Measurements from ENCODE around the gene MOB3B. TPM values are rescaled to one million over a fixed set of nuclear protein-coding genes. Genes with fewer than 3 reads are reported as not detected.

Gene MOB3B
- total RNA-seq, 1 donor from 2014 or later, result 1.4 TPM

GRCh38 chr9:27279611-27280010 is 250.0 kb downstream of the MOB3B start:
- Histone ChIP-seq H3K36me3 (ENCODE audit: control insufficient read depth, insufficient read depth, low read length) (no peaks in the 10 kb centered on the region), H3K4me3 (ENCODE audit: low read depth, low read length) (no peak overlapping the region), H3K27me3 (ENCODE audit: control insufficient read depth, insufficient read depth, low read length) (no peaks in the 10 kb centered on the region)
- no peak for TF ChIP-seq CTCF (IDR thresholded peaks at IDR 0.05; ENCODE audit: insufficient read depth, low read length, poor library complexity, severe bottlenecking)
- DNase-seq (ENCODE audit: low read depth), result no peak

GRCh38 chr9:27278374-27278773 is 251.2 kb downstream of the MOB3B start:
- no peak for TF ChIP-seq CTCF (IDR thresholded peaks at IDR 0.05; ENCODE audit: insufficient read depth, low read length, poor library complexity, severe bottlenecking)
- Histone ChIP-seq H3K4me3 (ENCODE audit: low read depth, low read length) (no peak overlapping the region), H3K27me3 (ENCODE audit: control insufficient read depth, insufficient read depth, low read length) (no peaks in the 10 kb centered on the region), H3K36me3 (ENCODE audit: control insufficient read depth, insufficient read depth, low read length) (no peaks in the 10 kb centered on the region)
- DNase-seq (ENCODE audit: low read depth), result no peak

- no peak for DNase-seq (ENCODE audit: low read depth)
- peak; percentile 63 for TF ChIP-seq CTCF (IDR thresholded peaks at IDR 0.05; ENCODE audit: insufficient read depth, low read length, poor library complexity, severe bottlenecking)
- no peaks in the 10 kb centered on the region for H3K27me3 ChIP-seq (ENCODE audit: control insufficient read depth, insufficient read depth, low read length)
- no peaks in the 10 kb centered on the region for H3K36me3 ChIP-seq (ENCODE audit: control insufficient read depth, insufficient read depth, low read length)
- no peak overlapping the region for H3K4me3 ChIP-seq (ENCODE audit: low read depth, low read length)
These were observed 253.2 kb downstream of the MOB3B start for GRCh38 chr9:27276193-27277030.

Other genes starting within 250 kb of the MOB3B start
- not detected in 2 replicates for gene EQTN, start 232.7 kb downstream of the MOB3B start, total RNA-seq
- not detected in 2 replicates for gene IFNK, start 5.5 kb downstream of the MOB3B start, total RNA-seq
- 10.2 and 11.2 TPM in 2 replicates for gene C9orf72, start 43.7 kb upstream of the MOB3B start, total RNA-seq

All from kidney epithelial cell (primary cell).